GM12872 (cell line): Measurements from ENCODE around the gene RASA3.

Experiments used
- CTCF ChIP-seq: IDR thresholded peaks from 3 replicates; pipeline ENCODE4 v1.5.1; 2011; ENCODE audit warnings: low read depth, mild to moderate bottlenecking, low read length, moderate library complexity; ENCODE audit not compliant: insufficient read depth

Gene RASA3

GRCh38 chr13:114039471-114040141, 92.8 kb downstream of the RASA3 start:
- TF ChIP-seq CTCF: no peak

- no peak for TF ChIP-seq CTCF
Observed at GRCh38 chr13:114038900-114039299, 93.5 kb downstream of the RASA3 start.

GRCh38 chr13:114038211-114038613, 94.2 kb downstream of the RASA3 start:
- TF ChIP-seq CTCF: no peak

GRCh38 chr13:114037674-114038073, 94.7 kb downstream of the RASA3 start:
- no peak for TF ChIP-seq CTCF

- no peak for TF ChIP-seq CTCF
Observed at GRCh38 chr13:114035583-114036531, 96.6 kb downstream of the RASA3 start.

- TF ChIP-seq CTCF: no peak
Observed at GRCh38 chr13:114035186-114035582, 97.2 kb downstream of the RASA3 start.

GRCh38 chr13:114034481-114034891, 97.9 kb downstream of the RASA3 start:
- TF ChIP-seq CTCF: no peak
